IMR-90 (cell line): ENCODE measurements around the gene EXOC4. TPM values are rescaled to one million over a fixed set of nuclear protein-coding genes. Genes with fewer than 3 reads are reported as not detected.

Experiments used
- ATAC-seq: fragments of 200-7000 bp; cut with Tn5 transposase; 2 replicates; pipeline ENCODE4 v1.9.1; 2020; ENCODE audit warnings: low read depth, mild to moderate bottlenecking, moderate library complexity
- BruUV-seq: library from RNA; stranded (reverse); fragments of 400-500 nt; replicated peaks from 2 replicates; lab custom pipeline; 2021; lab: Mats Ljungman, UMichigan
- CTCF ChIA-PET: fragments of 300-600 bp; formaldehyde crosslinking; extraction: SDS; loops from one replicate; lab custom pipeline; 2021; ENCODE audit warnings: antibody characterized with exemption; lab: Yijun Ruan, JAX
- POLR2A ChIA-PET: fragments of 300-600 bp; sonication (Branson Sonifier 250); formaldehyde crosslinking; loops from one replicate; lab custom pipeline; 2022; ENCODE audit warnings: antibody characterized with exemption; ENCODE audit not compliant: unreplicated experiment; lab: Charles Lee
- DNase-seq: peaks from one replicate; pipeline ENCODE4 v3.0.0; 2013
- H2AFZ ChIP-seq: replicated peaks from 2 replicates; pipeline ENCODE3; 2013; ENCODE audit warnings: low read length, mild to moderate bottlenecking; ENCODE audit not compliant: poor library complexity
- H2AK5ac ChIP-seq: 2 replicates; pipeline ENCODE4 v1.6.1; 2013; ENCODE audit warnings: low read depth, low read length, inconsistent platforms
- H2AK9ac ChIP-seq: replicated peaks from 2 replicates; pipeline ENCODE3; 2013; ENCODE audit warnings: mild to moderate bottlenecking, low read depth, low read length, moderate library complexity; ENCODE audit not compliant: poor library complexity
- H2BK120ac ChIP-seq: 2 replicates; pipeline ENCODE4 v1.6.1; 2013; ENCODE audit warnings: low read depth, low read length, inconsistent platforms
- H2BK15ac ChIP-seq: 3 replicates; pipeline ENCODE4 v1.6.1; 2013; ENCODE audit warnings: low read depth, low read length, inconsistent platforms
- H2BK20ac ChIP-seq: 2 replicates; pipeline ENCODE4 v1.6.1; 2013; ENCODE audit warnings: low read depth, mild to moderate bottlenecking, inconsistent platforms, low read length, moderate library complexity
- H2BK5ac ChIP-seq: 2 replicates; pipeline ENCODE4 v1.6.1; 2013; ENCODE audit warnings: mild to moderate bottlenecking, low read depth, low read length, inconsistent platforms; ENCODE audit not compliant: poor library complexity, severe bottlenecking
- H3K14ac ChIP-seq: replicated peaks from 2 replicates; pipeline ENCODE4 v1.6.1; 2013; ENCODE audit warnings: low read depth, low read length, inconsistent platforms
- H3K18ac ChIP-seq: 2 replicates; pipeline ENCODE4 v1.6.1; 2013; ENCODE audit warnings: low read depth, low read length, control low read depth
- H3K23ac ChIP-seq: 2 replicates; pipeline ENCODE4 v1.6.1; 2013; ENCODE audit warnings: low read depth, low read length, inconsistent platforms
- H3K27ac ChIP-seq: 2 replicates; pipeline ENCODE4 v1.5.1; 2013; ENCODE audit warnings: mild to moderate bottlenecking, control low read depth, low read length; ENCODE audit not compliant: insufficient read depth
- H3K27me3 ChIP-seq: 2 replicates; pipeline ENCODE4 v1.6.1; 2013; ENCODE audit warnings: low read length; ENCODE audit not compliant: control insufficient read depth, insufficient read depth
- H3K36me3 ChIP-seq: 2 replicates; pipeline ENCODE4 v1.6.1; 2013; ENCODE audit warnings: low read length, mixed read lengths; ENCODE audit not compliant: control insufficient read depth, insufficient read depth
- H3K4ac ChIP-seq: 2 replicates; pipeline ENCODE4 v1.6.1; 2013; ENCODE audit warnings: low read depth, low read length, inconsistent platforms
- H3K4me1 ChIP-seq: 2 replicates; pipeline ENCODE4 v1.6.1; 2013; ENCODE audit warnings: low read length, mixed read lengths; ENCODE audit not compliant: control insufficient read depth, insufficient read depth
- H3K4me2 ChIP-seq: 2 replicates; pipeline ENCODE4 v1.6.1; 2013; ENCODE audit warnings: low read depth, mild to moderate bottlenecking, control low read depth, low read length, moderate library complexity
- H3K4me3 ChIP-seq: 2 replicates; pipeline ENCODE4 v1.5.1; 2013; ENCODE audit warnings: low read depth, mild to moderate bottlenecking, control low read depth, low read length, moderate library complexity; ENCODE audit not compliant: insufficient read depth
- H3K56ac ChIP-seq: 2 replicates; pipeline ENCODE4 v1.6.1; 2013; ENCODE audit warnings: low read length, inconsistent platforms; ENCODE audit not compliant: insufficient read depth; ENCODE audit errors: extremely low read depth
- H3K79me1 ChIP-seq, 2 experiments: 2 replicates each; pipeline ENCODE4 v1.6.1; 2013; ENCODE audit warnings: low read length in 2 of 2, inconsistent platforms in 1 of 2, low read depth in 1 of 2
- H3K9ac ChIP-seq: 2 replicates; pipeline ENCODE4 v1.6.1; 2013; ENCODE audit warnings: low read depth, low read length, control low read depth
- H3K9me1 ChIP-seq: 2 replicates; pipeline ENCODE4 v1.6.1; 2013; ENCODE audit warnings: low read length, inconsistent platforms; ENCODE audit not compliant: insufficient read depth
- H3K9me3 ChIP-seq: 2 replicates; pipeline ENCODE4 v1.6.1; 2013; ENCODE audit warnings: low read length; ENCODE audit not compliant: control insufficient read depth, insufficient read depth
- H4K20me1 ChIP-seq: 2 replicates; pipeline ENCODE4 v1.6.1; 2013; ENCODE audit warnings: low read length, inconsistent platforms; ENCODE audit not compliant: insufficient read depth
- H4K5ac ChIP-seq: 2 replicates; pipeline ENCODE4 v1.6.1; 2013; ENCODE audit warnings: mild to moderate bottlenecking, low read depth, low read length, control low read depth
- H4K8ac ChIP-seq, 2 experiments: 2 replicates each; pipeline ENCODE4 v1.6.1; 2013; ENCODE audit warnings: low read depth in 2 of 2, low read length in 2 of 2, control low read depth in 1 of 2, inconsistent platforms in 1 of 2
- H4K91ac ChIP-seq: 2 replicates; pipeline ENCODE4 v1.6.1; 2013; ENCODE audit warnings: low read depth, low read length, inconsistent platforms; ENCODE audit not compliant: insufficient read depth
- BHLHE40 ChIP-seq: fragments of 150-350 bp; IDR thresholded peaks from 2 replicates; pipeline ENCODE4 v1.6.1; 2016; ENCODE audit warnings: mild to moderate bottlenecking, low read depth, low read length
- WGBS, 2 experiments: methylation state at CpG; one replicate each; pipeline versions ENCODE4 v1.1.5 to v1.1.7; 2013; ENCODE audit warnings: missing lambda C conversion rate in 2 of 2; ENCODE audit not compliant: insufficient read length in 1 of 2; ENCODE audit errors: extremely low coverage in 2 of 2; 5-methylcytosine and 5-hydroxymethylcytosine counted together
- dilution Hi-C: fragments of 300-500 bp; cut with HindIII; formaldehyde crosslinking; loops from one replicate; pipeline ENCODE4 v1.14.3; 2018; ENCODE audit warnings: low sequenced_read_pairs; ENCODE audit not compliant: unreplicated experiment
- in situ Hi-C: fragments of 300-500 bp; cut with MboI; formaldehyde crosslinking; loops from 3 replicates; pipeline ENCODE4 v1.14.3; 2019; ENCODE audit warnings: low sequenced_read_pairs, inconsistent platforms, mixed read lengths
- intact Hi-C: fragments of 100-400 bp; cut with micrococcal nuclease; formaldehyde crosslinking; loops from 2 replicates; pipeline ENCODE4 v1.10.0; 2022
- polyA plus RNA-seq, 3 experiments: library from polyadenylated mRNA; depleted of rRNA; stranded (reverse); fragments of >200 nt; gene quantifications; 2 replicates each; pipeline ENCODE4 v1.2.3, GENCODE V29; 2012; ENCODE audit warnings: low replicate concordance in 1 of 3
- total RNA-seq: library from RNA; depleted of rRNA; stranded (reverse); fragments of >200 nt; gene quantifications from 2 replicates; pipeline ENCODE4 v1.2.3, GENCODE V29; 2012

The EXOC4 gene
- total and polyA plus RNA-seq, 2 of the 4 experiments (the other 2 are of a cell fraction): 25.4 to 94.6 TPM

DNA sequence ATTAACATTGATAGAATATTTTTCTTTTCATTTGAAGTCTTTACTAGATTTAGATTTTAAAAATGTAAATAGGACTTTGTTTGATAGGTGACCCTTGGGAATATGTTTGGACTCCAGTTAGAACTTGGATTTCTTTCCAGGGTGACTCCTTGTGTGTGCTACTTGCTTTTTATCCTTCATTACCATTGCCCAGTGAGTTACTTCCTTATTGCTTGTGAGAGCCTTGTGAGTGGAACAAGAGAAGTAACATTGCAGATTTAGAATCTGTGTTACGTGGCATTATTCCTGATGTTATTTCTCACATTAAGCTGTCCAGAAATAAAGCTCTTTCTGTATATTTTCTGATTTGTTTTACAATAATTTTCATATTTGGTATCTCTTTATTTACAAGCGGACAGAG is 746.3 kb downstream of the EXOC4 start:
- Histone ChIP-seq H3K56ac (no peak overlapping the region), H3K14ac (no peak overlapping the region), H3K9ac (no peak overlapping the region), H3K18ac (no peak overlapping the region), H3K9me1 (no peaks in the 10 kb centered on the region), H4K91ac (no peak overlapping the region), H4K5ac (no peak overlapping the region), H2AFZ (no peak overlapping the region), H2BK120ac (no peak overlapping the region), H3K23ac (no peak overlapping the region), H3K36me3 (no peaks in the 10 kb centered on the region), H4K8ac (no peak overlapping the region), H3K4ac (no peak overlapping the region), H3K27ac (no peak overlapping the region), H4K20me1 (no peaks in the 10 kb centered on the region), H2AK5ac (no peak overlapping the region), H3K9me3 (no peaks in the 10 kb centered on the region), H3K79me1 (no peaks in the 10 kb centered on the region), H2BK20ac (no peak overlapping the region), H3K4me2 (no peak overlapping the region), H2AK9ac (no peak overlapping the region), H3K4me1 (no peaks in the 10 kb centered on the region), H2BK15ac (no peak overlapping the region), H3K27me3 (no peaks in the 10 kb centered on the region), H2BK5ac (no peak overlapping the region), H3K4me3 (no peak overlapping the region)
- no CpG with 5 or more reads among the region's 2 CpGs for WGBS, 2 experiments
- intact Hi-C loops: no loop called here
- CTCF ChIA-PET: no interaction called here
- in situ Hi-C loops: no loop called here
- ATAC-seq: no peak
- POLR2A ChIA-PET: no interaction called here
- TF ChIP-seq BHLHE40: no peak
- no peak for DNase-seq
- BruUV-seq: no TSS peak
- dilution Hi-C loops: no loop called here
